MM.1S (cell line): ENCODE data around the gene MACROD2.

Experiments
- CTCF ChIP-seq: fragments of 300-600 bp; sonication (generic); IDR thresholded peaks from 2 replicates; pipeline ENCODE4 v1.5.1; 2016; ENCODE audit warnings: antibody characterized with exemption, low read length, mixed read lengths
- EZH2 ChIP-seq: fragments of 300-600 bp; sonication (generic); optimal IDR thresholded peaks from 2 replicates; pipeline ENCODE3; 2017; ENCODE audit warnings: low read depth, mild to moderate bottlenecking, antibody characterized with exemption, low read length, mixed read lengths

- TF ChIP-seq CTCF, result no peak
- TF ChIP-seq EZH2, result no peak
These were observed 1190.6 kb downstream of the MACROD2 start for GRCh38 chr20:15185913-15186312.
